H1 (cell line): ENCODE results near the gene RNF144A.

ENCODE experiments used
- CEBPB ChIP-seq: IDR thresholded peaks from 2 replicates; pipeline ENCODE4 v1.6.1; 2012; ENCODE audit warnings: low read depth, low read length
- CHD1 ChIP-seq: IDR thresholded peaks from 2 replicates; pipeline ENCODE4 v1.6.1; 2012; ENCODE audit warnings: low read depth, low read length, improper control_type of control experiment
- CREB1 ChIP-seq: IDR thresholded peaks from 2 replicates; pipeline ENCODE4 v1.6.1; 2012; ENCODE audit warnings: inconsistent platforms
- EZH2 ChIP-seq: fragments of 200-600 bp; sonication (generic); IDR thresholded peaks from 2 replicates; pipeline ENCODE4 v1.7.1; 2012; ENCODE audit warnings: low read depth, mild to moderate bottlenecking, moderate library complexity, low read length, inconsistent platforms; ENCODE audit not compliant: severe bottlenecking
- GTF2F1 ChIP-seq: IDR thresholded peaks from 2 replicates; pipeline ENCODE4 v1.6.1; 2012; ENCODE audit warnings: low read depth, low read length, improper control_type of control experiment, borderline replicate concordance
- MAFK ChIP-seq: IDR thresholded peaks from 2 replicates; pipeline ENCODE4 v1.6.1; 2012; ENCODE audit warnings: low read depth, mild to moderate bottlenecking, improper control_type of control experiment, low read length
- POLR2A ChIP-seq, 2 experiments: IDR thresholded peaks; 1 replicate in 1 of 2; 2 replicates in 1 of 2; pipeline ENCODE4 v1.6.1; 2011; ENCODE audit warnings: low read depth in 2 of 2, low read length in 2 of 2, mild to moderate bottlenecking in 2 of 2; ENCODE audit errors: control extremely low read depth in 1 of 2
- POLR2AphosphoS5 ChIP-seq: IDR thresholded peaks from 2 replicates; pipeline ENCODE4 v1.6.1; 2011; ENCODE audit warnings: low read depth, low read length
- RAD21 ChIP-seq, 2 experiments: IDR thresholded peaks in 1 of 2; conservative IDR thresholded peaks in 1 of 2; 2 replicates each; pipeline ENCODE4 v1.6.1; 2011; ENCODE audit warnings: low read depth in 2 of 2, low read length in 2 of 2, improper control_type of control experiment in 1 of 2, inconsistent platforms in 1 of 2, mild to moderate bottlenecking in 1 of 2, moderate library complexity in 1 of 2
- SP1 ChIP-seq: IDR thresholded peaks from 2 replicates; pipeline ENCODE4 v1.6.1; 2011; ENCODE audit warnings: low read depth, low read length
- TAF7 ChIP-seq: optimal IDR thresholded peaks from 2 replicates; pipeline ENCODE3; 2011; ENCODE audit warnings: low read depth, mild to moderate bottlenecking, inconsistent platforms, low read length, moderate library complexity, borderline replicate concordance
- TF ChIP-seq, protein P1 (sequence below), 3 experiments: IDR thresholded peaks; 1 replicate in 2 of 3; 2 replicates in 1 of 3; pipeline versions ENCODE4 v1.5.1 to v1.6.1; 2011; ENCODE audit warnings: low read length in 3 of 3, mild to moderate bottlenecking in 3 of 3, inconsistent platforms in 2 of 3, low read depth in 1 of 3, moderate library complexity in 1 of 3; ENCODE audit not compliant: insufficient read depth in 1 of 3; ENCODE audit errors: control extremely low read depth in 1 of 3
- TF ChIP-seq, protein P2 (sequence below): IDR thresholded peaks from 2 replicates; pipeline ENCODE4 v1.6.1; 2012; ENCODE audit warnings: low read length, inconsistent platforms
- TF ChIP-seq, protein P3 (sequence below): IDR thresholded peaks from 2 replicates; pipeline ENCODE4 v1.6.1; 2011; ENCODE audit warnings: low read length, improper control_type of control experiment

DNA sequence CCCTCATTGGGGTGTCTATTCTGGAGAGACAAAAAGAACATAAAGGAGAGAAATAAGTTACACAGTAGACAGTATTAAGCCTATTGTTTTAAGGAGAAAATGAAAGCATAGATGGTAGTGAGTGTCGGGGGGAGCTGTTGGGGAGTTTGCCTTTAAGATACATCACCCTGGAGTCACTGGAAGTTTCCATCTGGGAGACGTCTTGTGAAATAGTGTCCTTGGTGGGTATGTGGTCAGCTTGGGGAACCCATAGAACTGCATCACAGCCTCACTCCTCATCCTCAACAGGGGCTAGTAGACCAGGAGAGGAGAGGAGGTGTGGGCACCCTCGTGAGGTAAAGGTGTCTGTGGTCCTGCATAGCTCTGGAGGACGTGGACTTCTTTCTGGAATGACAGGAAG, 60.6 kb downstream of the RNF144A start:
- TF ChIP-seq, protein P1, sequence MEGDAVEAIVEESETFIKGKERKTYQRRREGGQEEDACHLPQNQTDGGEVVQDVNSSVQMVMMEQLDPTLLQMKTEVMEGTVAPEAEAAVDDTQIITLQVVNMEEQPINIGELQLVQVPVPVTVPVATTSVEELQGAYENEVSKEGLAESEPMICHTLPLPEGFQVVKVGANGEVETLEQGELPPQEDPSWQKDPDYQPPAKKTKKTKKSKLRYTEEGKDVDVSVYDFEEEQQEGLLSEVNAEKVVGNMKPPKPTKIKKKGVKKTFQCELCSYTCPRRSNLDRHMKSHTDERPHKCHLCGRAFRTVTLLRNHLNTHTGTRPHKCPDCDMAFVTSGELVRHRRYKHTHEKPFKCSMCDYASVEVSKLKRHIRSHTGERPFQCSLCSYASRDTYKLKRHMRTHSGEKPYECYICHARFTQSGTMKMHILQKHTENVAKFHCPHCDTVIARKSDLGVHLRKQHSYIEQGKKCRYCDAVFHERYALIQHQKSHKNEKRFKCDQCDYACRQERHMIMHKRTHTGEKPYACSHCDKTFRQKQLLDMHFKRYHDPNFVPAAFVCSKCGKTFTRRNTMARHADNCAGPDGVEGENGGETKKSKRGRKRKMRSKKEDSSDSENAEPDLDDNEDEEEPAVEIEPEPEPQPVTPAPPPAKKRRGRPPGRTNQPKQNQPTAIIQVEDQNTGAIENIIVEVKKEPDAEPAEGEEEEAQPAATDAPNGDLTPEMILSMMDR (IDR thresholded peaks at IDR 0.05; ENCODE audit: control extremely low read depth in 1 of 3, insufficient read depth in 1 of 3, low read depth in 1 of 3, low read length in 3 of 3), result no peak
- TF ChIP-seq TAF7, result no peak
- TF ChIP-seq MAFK, result no peak
- no peak for TF ChIP-seq POLR2A (IDR thresholded peaks at IDR 0.05; ENCODE audit: control extremely low read depth in 1 of 2, low read depth in 2 of 2, low read length in 2 of 2)
- TF ChIP-seq EZH2, result no peak
- no peak for TF ChIP-seq CREB1
- no peak for TF ChIP-seq CHD1
- no peak for TF ChIP-seq GTF2F1
- TF ChIP-seq CEBPB, result no peak
- TF ChIP-seq SP1, result no peak
- TF ChIP-seq, protein P2, sequence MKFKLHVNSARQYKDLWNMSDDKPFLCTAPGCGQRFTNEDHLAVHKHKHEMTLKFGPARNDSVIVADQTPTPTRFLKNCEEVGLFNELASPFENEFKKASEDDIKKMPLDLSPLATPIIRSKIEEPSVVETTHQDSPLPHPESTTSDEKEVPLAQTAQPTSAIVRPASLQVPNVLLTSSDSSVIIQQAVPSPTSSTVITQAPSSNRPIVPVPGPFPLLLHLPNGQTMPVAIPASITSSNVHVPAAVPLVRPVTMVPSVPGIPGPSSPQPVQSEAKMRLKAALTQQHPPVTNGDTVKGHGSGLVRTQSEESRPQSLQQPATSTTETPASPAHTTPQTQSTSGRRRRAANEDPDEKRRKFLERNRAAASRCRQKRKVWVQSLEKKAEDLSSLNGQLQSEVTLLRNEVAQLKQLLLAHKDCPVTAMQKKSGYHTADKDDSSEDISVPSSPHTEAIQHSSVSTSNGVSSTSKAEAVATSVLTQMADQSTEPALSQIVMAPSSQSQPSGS, result no peak
- no peak for TF ChIP-seq POLR2AphosphoS5
- TF ChIP-seq, protein P3, sequence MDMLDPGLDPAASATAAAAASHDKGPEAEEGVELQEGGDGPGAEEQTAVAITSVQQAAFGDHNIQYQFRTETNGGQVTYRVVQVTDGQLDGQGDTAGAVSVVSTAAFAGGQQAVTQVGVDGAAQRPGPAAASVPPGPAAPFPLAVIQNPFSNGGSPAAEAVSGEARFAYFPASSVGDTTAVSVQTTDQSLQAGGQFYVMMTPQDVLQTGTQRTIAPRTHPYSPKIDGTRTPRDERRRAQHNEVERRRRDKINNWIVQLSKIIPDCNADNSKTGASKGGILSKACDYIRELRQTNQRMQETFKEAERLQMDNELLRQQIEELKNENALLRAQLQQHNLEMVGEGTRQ, result no peak
- no peak for TF ChIP-seq RAD21 (IDR thresholded peaks at IDR 0.05 in 1 of 2, conservative IDR thresholded peaks at IDR 0.05 in 1 of 2; ENCODE audit: low read depth in 2 of 2, low read length in 2 of 2)
